Measurements from ENCODE around the gene PPIP5K2. TPM values are rescaled to one million over a fixed set of nuclear protein-coding genes. Genes with fewer than 3 reads are reported as not detected.

PPIP5K2 gene
- total RNA-seq, 2 donors from 2014 or later: 75.2 to 81.1 TPM

DNA sequence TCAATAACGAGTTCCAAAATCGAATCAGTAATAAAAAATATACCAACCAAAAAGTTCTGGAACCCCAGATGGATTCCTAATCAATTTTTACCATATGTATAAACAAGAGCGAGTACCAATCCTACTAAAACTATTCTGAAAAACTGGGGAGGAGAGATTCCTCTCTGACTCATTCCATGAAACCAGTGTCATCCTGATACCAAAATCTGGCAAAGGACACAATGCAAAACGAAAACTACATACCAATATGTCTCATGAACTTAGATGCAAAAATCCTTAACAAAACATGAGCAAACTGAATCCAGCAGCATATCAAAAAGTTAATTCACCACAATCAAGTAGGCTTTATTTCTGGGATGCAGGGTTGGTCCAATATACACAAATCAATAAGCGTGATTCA, 108.0 kb downstream of the PPIP5K2 start:
- intact Hi-C loops (cut with DNase I, micrococcal nuclease): no loop called here
- no peak for ATAC-seq
- DNase-seq: no peak

DNA sequence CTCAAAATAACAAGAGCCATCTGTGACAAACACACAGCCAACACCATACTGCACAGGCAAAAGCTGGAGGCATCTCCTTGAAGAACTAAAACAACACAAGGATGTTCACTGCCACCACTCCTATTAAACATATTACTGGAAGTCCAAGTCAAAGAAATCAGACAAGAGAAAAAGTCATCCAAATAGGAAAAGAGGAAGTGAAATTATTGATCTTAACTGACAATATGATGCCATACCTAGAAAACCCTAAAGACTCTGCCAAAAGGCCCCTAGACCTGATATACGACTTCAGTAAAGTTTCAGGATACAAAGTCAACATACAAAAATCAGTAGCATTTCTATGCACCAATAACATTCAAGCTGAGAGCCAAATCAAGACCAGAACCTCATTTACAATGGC, 108.5 kb downstream of the PPIP5K2 start:
- DNase-seq: no peak
- no peak for ATAC-seq
- intact Hi-C loops (cut with DNase I, micrococcal nuclease): no loop called here

DNA sequence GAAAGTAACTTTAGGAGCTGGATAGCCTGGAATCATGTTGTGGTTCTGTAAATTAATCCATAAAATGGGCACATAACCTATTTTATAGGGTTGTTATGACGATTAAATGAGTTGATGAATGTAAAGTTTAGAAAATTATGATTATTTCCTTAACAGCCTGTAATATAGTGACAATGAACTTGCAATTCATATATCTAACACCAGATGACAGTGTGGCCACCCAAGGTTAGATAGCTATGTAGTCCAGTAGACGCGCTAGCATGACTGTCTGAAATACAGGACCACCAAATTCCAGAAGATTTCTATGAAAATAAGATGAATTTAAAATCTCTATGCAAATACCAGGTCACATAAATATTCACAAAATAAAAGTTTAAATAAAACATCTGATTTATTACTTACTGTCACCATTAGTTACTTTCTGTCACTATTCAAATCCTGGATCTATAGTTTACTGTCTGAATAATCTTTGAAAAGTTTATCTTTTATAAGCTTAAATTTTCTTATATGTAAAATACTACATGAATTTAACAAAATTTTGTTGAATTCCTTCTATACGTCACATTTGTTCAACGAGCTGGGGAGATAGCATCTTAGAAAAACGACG, 112.4 kb downstream of the PPIP5K2 start:
- intact Hi-C loops (cut with DNase I, micrococcal nuclease): loop anchor here (2.0 to 10.0 kb wide), 2 partner anchors 240 to 242 kb away; no protein-coding TSS in a partner anchor
- DNase-seq (no peak), ATAC-seq (peak; percentile 92)

DNA sequence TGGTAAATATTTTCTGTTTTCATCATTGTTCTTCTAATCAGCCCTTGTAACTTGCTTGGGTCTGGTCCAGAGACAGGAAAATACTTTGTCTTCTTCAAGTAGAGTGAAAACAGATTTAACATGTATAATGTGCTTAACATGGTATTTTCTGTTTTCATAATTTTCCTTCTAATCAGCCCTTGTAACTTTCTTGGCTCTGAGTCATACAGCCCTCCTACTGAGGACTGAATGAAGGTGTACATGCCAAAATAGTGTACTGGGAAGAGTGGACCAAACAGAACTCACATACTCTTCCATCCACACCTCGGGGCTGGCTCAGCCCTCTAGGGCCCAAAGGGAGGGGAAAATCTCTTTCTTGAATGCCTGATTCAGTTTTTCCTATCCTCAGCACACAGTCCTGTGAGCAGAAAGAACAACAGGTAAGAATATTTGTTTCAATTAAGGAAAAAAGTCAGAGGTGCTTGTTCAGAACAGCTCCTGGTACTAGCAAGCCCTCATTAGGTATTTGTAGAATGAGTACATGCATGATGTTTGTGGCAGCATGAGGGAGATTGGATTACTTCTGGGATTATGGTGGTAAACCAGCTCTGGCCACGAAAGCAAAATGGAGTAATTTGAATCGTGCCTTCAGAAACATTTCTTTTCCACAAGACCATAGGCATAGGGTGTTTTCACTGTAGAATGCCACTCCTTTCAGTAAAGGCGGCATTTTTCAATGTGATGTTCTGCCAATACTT, 114.3 kb downstream of the PPIP5K2 start:
- ATAC-seq (no peak), DNase-seq (no peak)
- intact Hi-C loops (cut with DNase I, micrococcal nuclease): loop anchor here in 1 of 2 donors (10.0 kb wide), 1 partner anchor 240 kb away; no protein-coding TSS in a partner anchor

DNA sequence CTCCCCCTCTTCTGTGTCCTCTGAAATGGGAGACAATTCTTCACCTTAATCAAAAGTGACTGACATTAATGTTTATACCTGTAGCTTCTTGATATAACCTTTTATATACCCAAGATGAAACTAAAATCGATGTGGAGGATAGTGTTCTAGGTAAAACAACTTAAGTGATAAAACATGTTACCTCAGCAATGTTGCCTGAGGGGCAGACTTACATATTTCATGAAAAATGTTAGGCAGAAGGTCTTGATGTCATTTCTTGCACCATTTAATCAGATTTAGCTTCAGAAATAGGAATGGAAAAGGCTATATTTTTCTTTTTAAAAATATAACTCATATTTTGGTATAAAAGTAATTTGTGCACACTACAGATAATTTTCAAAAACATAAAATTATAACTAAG, 115.8 kb downstream of the PPIP5K2 start:
- ATAC-seq: no peak
- intact Hi-C loops (cut with DNase I, micrococcal nuclease): loop anchor here in 1 of 2 donors (10.0 kb wide), 1 partner anchor 239 kb away; no protein-coding TSS in a partner anchor

DNA sequence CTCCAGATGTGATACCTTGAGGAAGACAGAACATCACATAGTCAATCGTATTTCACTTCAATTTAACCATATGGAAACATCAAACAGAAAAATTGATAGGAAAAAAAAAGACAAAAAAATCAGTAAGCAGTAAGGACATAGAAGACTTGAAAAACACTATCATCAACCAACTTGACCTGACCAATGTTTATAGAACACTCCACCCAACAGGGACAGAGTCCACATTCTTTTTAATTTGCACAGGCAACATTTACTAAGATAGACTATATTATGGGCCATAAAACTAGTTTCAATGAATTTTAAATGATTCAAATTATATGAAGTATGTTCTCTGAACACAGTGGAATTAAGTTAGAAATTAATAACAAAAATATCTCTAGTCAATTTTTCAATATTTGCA, 117.7 kb downstream of the PPIP5K2 start:
- intact Hi-C loops (cut with DNase I, micrococcal nuclease): loop anchor here in 1 of 2 donors (10.0 kb wide), 1 partner anchor 237 kb away; no protein-coding TSS in a partner anchor
- DNase-seq: no peak
- ATAC-seq: peak; percentile 99

More for the DNA sequence above, 115.8 kb downstream of the PPIP5K2 start:
- DNase-seq: no peak

DNA sequence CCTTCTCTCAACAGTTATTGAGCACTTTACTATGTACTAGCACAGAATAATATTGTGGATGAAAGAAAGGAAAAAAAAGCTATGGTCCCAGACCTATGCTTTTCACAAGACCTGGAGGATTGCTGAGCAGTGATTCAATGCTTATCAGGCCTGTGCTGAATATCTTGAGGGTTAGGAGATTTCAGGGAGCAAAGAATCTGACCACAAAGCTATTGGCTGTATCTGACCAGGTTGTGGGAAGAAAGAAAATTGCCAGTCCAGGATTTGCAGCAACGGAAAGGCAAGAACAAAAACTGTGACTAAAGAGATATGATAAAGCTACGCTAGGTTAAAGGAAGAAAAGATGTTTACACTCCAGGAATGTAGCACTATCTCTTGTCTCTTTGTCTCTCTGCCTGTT, 123.6 kb downstream of the PPIP5K2 start:
- intact Hi-C loops (cut with DNase I, micrococcal nuclease): no loop called here
- DNase-seq (no peak), ATAC-seq (no peak)

DNA sequence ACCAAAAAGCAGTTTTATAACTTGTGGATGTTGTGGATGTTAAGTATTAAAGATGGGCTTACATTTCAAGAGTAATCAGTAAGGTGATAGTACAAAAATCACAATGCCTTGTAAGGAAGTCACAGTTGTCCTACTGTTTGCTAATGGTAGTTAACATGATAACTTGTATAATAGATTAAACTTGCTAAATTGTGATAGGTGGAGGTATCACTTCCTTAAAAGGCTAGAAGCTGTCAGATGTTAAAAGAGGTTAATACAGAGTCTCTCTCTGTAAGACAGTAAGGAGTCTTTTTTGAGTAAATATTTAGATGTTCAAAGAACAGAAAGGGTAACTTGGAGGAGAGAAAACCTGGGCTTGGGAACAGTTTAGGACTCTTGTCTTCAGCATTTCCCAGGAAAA, 124.3 kb downstream of the PPIP5K2 start:
- intact Hi-C loops (cut with DNase I, micrococcal nuclease): no loop called here
- DNase-seq (no peak), ATAC-seq (no peak)

DNA sequence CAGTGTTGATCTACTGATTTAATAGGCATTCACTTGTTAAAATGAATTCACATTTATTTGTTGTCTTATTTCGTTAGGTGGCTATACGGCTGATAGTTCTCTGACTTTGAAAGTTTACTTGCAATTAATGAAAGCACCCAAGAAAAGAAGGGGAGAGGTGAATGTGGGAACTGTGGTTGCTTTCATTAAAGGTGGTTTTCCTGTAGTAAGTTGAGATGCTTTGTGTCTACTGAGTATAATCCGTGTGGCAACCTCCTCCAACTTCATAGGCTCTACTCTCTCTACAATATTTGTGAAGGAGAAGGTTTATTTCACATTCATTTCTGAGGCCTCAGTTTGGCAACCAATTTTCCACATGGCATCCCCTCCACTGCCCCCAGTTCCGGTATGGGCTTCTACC, 125.7 kb downstream of the PPIP5K2 start:
- no peak for DNase-seq
- intact Hi-C loops (cut with DNase I, micrococcal nuclease): no loop called here
- ATAC-seq: no peak

DNA sequence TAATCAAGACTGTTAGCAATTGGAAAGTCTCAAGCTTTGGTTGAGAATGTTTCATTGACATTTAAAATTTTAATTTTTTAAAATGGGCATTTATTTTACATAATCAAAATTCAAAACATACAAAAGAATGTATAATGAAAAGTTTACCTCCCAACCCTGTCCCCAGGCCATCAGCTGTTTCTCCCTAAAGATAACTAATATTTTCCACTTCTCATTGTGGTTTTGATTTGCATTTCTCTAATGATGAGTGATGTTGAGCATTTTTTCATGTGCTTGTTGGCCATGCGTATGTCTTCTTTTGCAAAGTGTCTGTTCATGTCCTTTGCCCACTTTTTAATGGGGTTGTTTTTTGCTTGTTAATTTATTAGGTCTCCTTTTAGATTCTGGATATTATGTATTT, 127.0 kb downstream of the PPIP5K2 start:
- intact Hi-C loops (cut with DNase I, micrococcal nuclease): no loop called here
- no peak for DNase-seq
- no peak for ATAC-seq

DNA sequence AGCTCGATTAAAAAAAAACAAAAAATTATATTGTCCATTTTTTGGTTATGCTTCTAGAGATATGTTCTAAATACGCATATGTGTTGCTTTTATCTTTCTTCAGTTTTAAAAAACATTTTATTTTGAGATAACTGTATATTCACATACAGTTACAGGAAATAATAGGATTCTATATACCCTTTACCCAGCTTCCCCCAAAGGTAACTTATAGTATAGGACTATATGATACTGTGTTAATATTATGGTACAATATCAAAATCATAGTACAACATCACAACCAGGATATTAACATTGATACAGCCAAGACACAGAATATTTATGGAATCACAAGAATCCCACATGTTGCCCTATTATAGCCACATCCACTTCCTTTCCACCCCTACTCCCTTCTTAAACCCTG, 129.0 kb downstream of the PPIP5K2 start:
- intact Hi-C loops (cut with DNase I, micrococcal nuclease): no loop called here
- no peak for DNase-seq
- no peak for ATAC-seq

DNA sequence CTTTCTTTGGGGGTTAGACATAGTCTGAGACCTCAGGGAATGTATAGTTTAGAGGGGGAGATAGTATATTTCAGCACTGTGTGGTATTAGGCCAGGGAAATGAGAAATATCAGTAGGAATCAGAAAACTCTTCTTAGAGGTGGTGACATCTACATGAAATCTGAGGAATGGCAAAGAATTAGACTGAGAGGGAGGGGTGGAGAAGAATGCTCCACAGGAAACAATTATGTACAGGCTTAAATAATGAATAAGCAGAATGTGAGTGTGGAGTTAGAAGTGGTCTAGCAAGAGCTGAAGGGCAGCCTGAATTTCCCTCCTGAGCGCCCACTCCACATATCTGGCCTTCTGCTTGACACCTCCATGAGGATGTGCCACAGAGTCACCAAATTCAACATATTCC, 134.8 kb downstream of the PPIP5K2 start:
- no peak for DNase-seq
- no peak for ATAC-seq
- intact Hi-C loops (cut with DNase I, micrococcal nuclease): no loop called here

DNA sequence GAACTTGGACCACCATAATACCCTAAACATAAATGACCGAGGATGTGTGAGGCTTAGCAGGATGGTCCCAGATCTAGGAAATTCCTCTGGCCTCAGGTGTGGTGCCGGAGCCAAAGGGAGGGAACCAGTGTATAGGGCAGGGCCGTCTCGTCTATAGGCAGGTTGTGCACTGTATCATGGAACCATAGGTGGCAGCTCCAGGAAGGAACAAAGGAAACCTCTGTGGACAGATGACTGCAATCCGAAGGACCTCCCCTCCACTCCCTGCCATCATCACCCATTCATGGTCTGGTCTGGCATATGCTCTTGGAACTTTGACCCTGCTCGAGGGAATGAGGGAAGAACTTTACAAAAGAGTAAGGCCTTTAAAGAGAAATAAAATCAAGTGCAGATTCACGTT, 135.6 kb downstream of the PPIP5K2 start:
- intact Hi-C loops (cut with DNase I, micrococcal nuclease): no loop called here
- DNase-seq (peak; percentile 46 to 58), ATAC-seq (peak; percentile 52)

DNA sequence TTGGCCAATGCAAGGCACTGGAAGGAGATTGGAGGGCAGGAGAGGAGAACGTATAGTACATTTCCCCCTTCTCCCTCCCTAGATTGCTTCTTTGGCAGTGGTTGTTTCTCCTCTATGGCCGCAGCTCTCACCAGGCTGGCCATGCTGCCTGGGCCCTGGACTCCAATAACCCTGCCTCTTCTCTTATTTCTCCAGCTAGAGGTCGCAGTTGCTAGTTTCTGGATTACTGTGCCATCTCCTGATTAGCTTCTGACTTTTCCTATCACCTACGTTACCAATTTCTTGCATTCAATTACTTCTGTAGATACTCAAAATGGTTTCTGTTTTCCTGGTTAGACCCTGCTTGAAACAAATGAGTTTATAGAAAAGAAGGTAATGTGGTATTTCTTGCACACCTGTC, 136.1 kb downstream of the PPIP5K2 start:
- no peak for DNase-seq
- intact Hi-C loops (cut with DNase I, micrococcal nuclease): no loop called here

DNA sequence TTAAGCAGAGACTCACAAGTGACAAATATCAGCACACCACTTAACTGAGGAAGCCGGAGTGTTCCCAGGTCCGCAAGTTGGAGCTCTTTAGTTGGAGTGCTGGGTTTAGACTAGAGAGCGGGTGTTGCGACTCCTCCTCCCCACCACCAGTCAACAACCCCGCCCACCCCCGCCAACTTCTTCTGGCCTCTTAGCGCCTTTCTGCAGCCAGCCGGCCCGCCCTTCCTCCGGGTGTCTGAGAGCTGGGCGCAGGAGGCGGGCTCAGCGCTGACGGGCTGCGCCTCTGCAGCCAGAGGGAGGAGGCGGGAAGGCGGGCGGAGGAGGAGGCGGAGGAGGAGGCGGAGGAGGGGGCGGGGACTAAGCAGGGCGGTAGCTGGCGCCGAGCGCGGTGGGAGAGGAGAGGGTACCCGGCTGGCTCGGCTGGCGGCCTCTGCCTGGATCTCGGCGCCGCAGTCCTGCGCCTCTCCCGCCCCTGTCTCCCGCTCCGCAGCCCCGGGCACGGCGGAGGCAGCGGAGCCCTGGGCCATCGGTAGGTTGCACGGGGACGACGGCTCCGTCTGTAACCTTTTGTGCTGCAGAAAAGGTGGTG, 138.4 kb downstream of the PPIP5K2 start, which contains the start of gene MACIR:
MACIR (plus strand) TSS at position 396 of the 589 bp plus-strand sequence. CDS start 17,157 bp downstream, outside the sequence.
- DNase-seq: peak; percentile 98
- intact Hi-C loops (cut with DNase I, micrococcal nuclease): no loop called here
- peak; percentile 85 for ATAC-seq

More for the DNA sequence above, 136.1 kb downstream of the PPIP5K2 start:
- no peak for ATAC-seq

DNA sequence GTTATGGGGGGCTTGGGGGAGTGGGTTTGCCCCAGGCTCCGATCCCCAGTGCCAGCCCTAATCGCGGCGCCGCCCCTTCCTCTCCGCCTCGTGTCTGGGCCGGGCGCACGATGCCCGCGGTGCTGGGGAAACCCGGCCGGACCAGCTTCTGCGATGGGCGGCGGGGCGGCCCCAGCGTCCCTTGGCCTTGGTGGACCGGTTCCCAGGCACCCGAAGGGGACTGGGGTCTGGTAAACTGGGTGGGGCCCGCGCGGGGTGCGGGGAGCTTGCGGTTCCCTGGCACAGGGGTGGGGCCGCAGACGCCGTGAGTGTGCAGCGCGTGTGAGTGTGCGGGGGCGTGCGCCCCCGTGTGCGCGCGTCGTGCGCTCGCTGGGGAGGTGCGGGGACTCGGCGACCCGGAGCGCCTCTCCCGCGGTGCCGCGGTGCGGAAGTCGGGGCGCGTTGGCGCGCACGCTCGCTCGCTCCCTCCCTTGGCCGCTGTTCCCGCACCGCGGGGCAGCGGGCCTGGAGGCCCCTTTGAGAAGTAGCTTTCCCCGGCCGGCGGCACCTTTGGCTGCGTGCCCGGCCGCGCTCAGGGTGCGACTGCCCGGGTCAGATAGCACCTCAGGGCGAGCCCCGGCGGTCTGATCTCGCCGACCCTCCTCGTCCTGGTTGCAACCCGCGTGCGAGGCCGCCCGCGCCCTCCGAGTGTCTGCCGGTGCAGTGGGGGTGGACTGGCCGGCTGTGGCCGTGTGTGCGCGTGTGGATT, 139.0 kb downstream of the PPIP5K2 start:
- DNase-seq: peak; percentile 65 to 77
- intact Hi-C loops (cut with DNase I, micrococcal nuclease): no loop called here

DNA sequence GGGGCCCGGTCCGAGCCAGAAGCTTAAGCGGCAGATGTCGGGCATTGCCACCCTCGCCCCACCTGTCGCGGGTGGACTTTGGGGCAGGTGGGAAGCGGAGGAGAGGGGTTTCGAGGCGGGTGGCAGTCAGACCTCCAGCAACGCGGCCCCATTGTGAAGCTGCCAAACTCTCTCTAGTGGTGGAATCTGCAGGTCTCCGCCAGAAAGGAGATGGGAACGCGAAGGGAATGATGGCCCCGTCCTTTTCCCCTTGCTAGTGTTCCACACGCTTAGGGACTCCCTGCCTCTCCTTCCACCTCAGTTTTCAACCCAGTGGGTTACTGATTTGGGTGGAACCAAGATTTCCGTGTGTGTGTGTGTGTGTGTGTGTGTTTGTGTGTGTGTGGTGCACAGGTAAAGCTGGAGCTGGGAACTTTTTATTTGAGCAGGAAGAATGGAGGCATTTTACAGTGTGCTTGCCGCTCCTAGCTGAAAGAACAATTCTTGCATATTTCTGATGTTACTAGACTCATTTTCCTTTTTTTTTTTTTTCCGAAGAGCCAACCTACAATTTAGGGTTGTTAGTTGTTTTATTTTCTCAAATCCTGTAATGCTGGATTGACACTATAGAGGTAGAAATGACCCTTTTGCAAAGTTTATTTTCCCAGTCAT, 139.7 kb downstream of the PPIP5K2 start:
- intact Hi-C loops (cut with DNase I, micrococcal nuclease): no loop called here
- no peak for ATAC-seq
- peak in 1 of 2 donors; percentile 49 for DNase-seq

More for the DNA sequence above, 139.0 kb downstream of the PPIP5K2 start:
- ATAC-seq: peak; percentile 41

DNA sequence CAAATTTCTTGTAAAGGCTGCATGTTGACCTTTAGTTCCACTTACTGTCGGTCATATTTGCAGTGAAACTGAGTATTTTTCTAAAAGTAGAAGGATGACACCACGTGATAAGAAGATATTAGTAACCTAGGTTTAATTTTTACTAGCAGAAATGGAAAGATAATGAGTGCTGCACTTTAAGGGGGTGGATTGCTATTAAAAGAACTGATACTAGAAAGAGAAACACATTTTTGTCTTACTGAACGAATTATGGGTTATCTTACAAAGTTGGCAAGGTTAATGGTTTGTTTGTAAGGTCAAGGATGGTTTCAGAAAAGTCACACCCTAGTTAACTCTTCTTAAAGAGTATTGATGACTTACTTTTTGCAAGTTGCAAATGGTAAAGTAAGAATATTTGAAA, 140.8 kb downstream of the PPIP5K2 start:
- DNase-seq (no peak), ATAC-seq (no peak)
- intact Hi-C loops (cut with DNase I, micrococcal nuclease): no loop called here

All from left colon (tissue), 2 donors.